HEK293 (cell line): ENCODE data around the gene NRP1.

ENCODE experiments used
- CTCF ChIA-PET: fragments of 350-600 bp; formaldehyde crosslinking; extraction: SDS; loops from one replicate; lab custom pipeline; 2021; ENCODE audit warnings: antibody characterized with exemption; lab: Yijun Ruan, JAX
- POLR2A ChIA-PET: fragments of 300-600 bp; formaldehyde crosslinking; extraction: SDS; loops from one replicate; lab custom pipeline; 2020; ENCODE audit warnings: antibody characterized with exemption, inconsistent platforms; lab: Yijun Ruan, JAX
- H3K27ac ChIP-seq: fragments of 200-500 bp; sonication (Bioruptor generic); 2 replicates; pipeline ENCODE4 v1.5.1; 2014; ENCODE audit warnings: low read depth, low read length, control low read depth, inconsistent platforms; ENCODE audit errors: extremely low read depth
- H3K36me3 ChIP-seq, 2 experiments: fragments of 200-500 bp in 1 of 2; sonication (Bioruptor generic) in 1 of 2; 1 replicate in 1 of 2; 2 replicates in 1 of 2; pipeline ENCODE4 v1.5.1; 2014 to 2017; ENCODE audit warnings: inconsistent platforms in 2 of 2, low read length in 2 of 2; ENCODE audit not compliant: control insufficient read depth in 2 of 2, insufficient read depth in 1 of 2
- H3K4me1 ChIP-seq: fragments of 200-500 bp; sonication (Bioruptor generic); 2 replicates; pipeline ENCODE4 v1.5.1; 2014; ENCODE audit warnings: mild to moderate bottlenecking, low read length, inconsistent platforms; ENCODE audit not compliant: control insufficient read depth, insufficient read depth
- H3K4me3 ChIP-seq: 2 replicates; pipeline ENCODE4 v1.5.1; 2011; ENCODE audit warnings: low read depth, mild to moderate bottlenecking, control low read depth, low read length, moderate library complexity
- H3K9me3 ChIP-seq: fragments of 200-500 bp; sonication (Bioruptor generic); 2 replicates; pipeline ENCODE4 v1.5.1; 2014; ENCODE audit warnings: low read depth, low read length, inconsistent platforms; ENCODE audit not compliant: control insufficient read depth, insufficient read depth
- GLI2 ChIP-seq: fragments of 450-650 bp; formaldehyde crosslinking; IDR thresholded peaks from 2 replicates; pipeline ENCODE4; 2017; ENCODE audit warnings: missing biosample characterization, missing genetic modification characterization, low read depth, borderline replicate concordance
- KLF10 ChIP-seq: fragments of 450-650 bp; IDR thresholded peaks from 2 replicates; pipeline ENCODE4 v1.5.1; 2018; ENCODE audit warnings: missing biosample characterization, mild to moderate bottlenecking, missing genetic modification characterization
- OSR2 ChIP-seq: fragments of 450-650 bp; formaldehyde crosslinking; IDR thresholded peaks from 2 replicates; pipeline ENCODE4 v1.5.1; 2016; ENCODE audit warnings: missing biosample characterization, missing genetic modification characterization
- SP2 ChIP-seq: fragments of 450-650 bp; formaldehyde crosslinking; IDR thresholded peaks from 2 replicates; pipeline ENCODE4 v1.5.1; 2016; ENCODE audit warnings: missing biosample characterization, missing genetic modification characterization
- ZNF214 ChIP-seq: fragments of 450-650 bp; formaldehyde crosslinking; IDR thresholded peaks from 2 replicates; pipeline ENCODE4 v1.5.1; 2017; ENCODE audit warnings: missing biosample characterization, mild to moderate bottlenecking, missing genetic modification characterization, borderline replicate concordance
- ZNF239 ChIP-seq: fragments of 450-650 bp; formaldehyde crosslinking; IDR thresholded peaks from 2 replicates; pipeline ENCODE4 v1.5.1; 2016; ENCODE audit warnings: missing biosample characterization, missing genetic modification characterization
- ZNF266 ChIP-seq: fragments of 450-650 bp; formaldehyde crosslinking; IDR thresholded peaks from 2 replicates; pipeline ENCODE4 v1.5.1; 2016; ENCODE audit warnings: missing biosample characterization, missing genetic modification characterization, low read depth
- ZNF335 ChIP-seq: fragments of 450-650 bp; formaldehyde crosslinking; conservative IDR thresholded peaks from 2 replicates; pipeline ENCODE4 v1.5.1; 2016; ENCODE audit warnings: missing biosample characterization, missing genetic modification characterization
- ZNF426 ChIP-seq: fragments of 450-650 bp; formaldehyde crosslinking; IDR thresholded peaks from 2 replicates; pipeline ENCODE4 v1.5.1; 2017; ENCODE audit warnings: missing biosample characterization, missing genetic modification characterization, mild to moderate bottlenecking, inconsistent platforms, moderate library complexity
- ZNF510 ChIP-seq: fragments of 450-650 bp; formaldehyde crosslinking; IDR thresholded peaks from 2 replicates; pipeline ENCODE4 v1.5.1; 2018; ENCODE audit warnings: mild to moderate bottlenecking, missing genetic modification characterization, missing biosample characterization; ENCODE audit not compliant: insufficient replicate concordance
- ZNF544 ChIP-seq: fragments of 450-650 bp; formaldehyde crosslinking; IDR thresholded peaks from 2 replicates; pipeline ENCODE4 v1.5.0; 2017; ENCODE audit warnings: missing biosample characterization, missing genetic modification characterization
- ZNF558 ChIP-seq: fragments of 450-650 bp; formaldehyde crosslinking; IDR thresholded peaks from 2 replicates; pipeline ENCODE4 v1.5.1; 2016; ENCODE audit warnings: missing biosample characterization, missing genetic modification characterization
- ZNF560 ChIP-seq: fragments of 450-650 bp; formaldehyde crosslinking; IDR thresholded peaks from 2 replicates; pipeline ENCODE4 v1.5.1; 2017; ENCODE audit warnings: missing biosample characterization, missing genetic modification characterization, borderline replicate concordance
- ZNF600 ChIP-seq: fragments of 450-650 bp; formaldehyde crosslinking; IDR thresholded peaks from 2 replicates; pipeline ENCODE4 v1.5.1; 2016; ENCODE audit warnings: missing biosample characterization, missing genetic modification characterization
- ZNF701 ChIP-seq: fragments of 450-650 bp; formaldehyde crosslinking; IDR thresholded peaks from 2 replicates; pipeline ENCODE4 v1.5.1; 2016; ENCODE audit warnings: missing biosample characterization, missing genetic modification characterization
- TF ChIP-seq, protein P1 (sequence below): fragments of 450-650 bp; formaldehyde crosslinking; IDR thresholded peaks from 2 replicates; pipeline ENCODE4 v1.5.1; 2016; ENCODE audit warnings: missing biosample characterization, missing genetic modification characterization
- TF ChIP-seq, protein P2 (sequence below): fragments of 450-650 bp; formaldehyde crosslinking; IDR thresholded peaks from 2 replicates; pipeline ENCODE4 v1.5.1; 2016; ENCODE audit warnings: missing biosample characterization, missing genetic modification characterization
- TF ChIP-seq, protein P3 (sequence below): fragments of 450-650 bp; formaldehyde crosslinking; optimal IDR thresholded peaks from 2 replicates; pipeline ENCODE3; 2016; ENCODE audit warnings: missing biosample characterization, mild to moderate bottlenecking, missing genetic modification characterization
- TF ChIP-seq, protein P4 (sequence below): fragments of 450-650 bp; formaldehyde crosslinking; IDR thresholded peaks from 2 replicates; pipeline ENCODE4 v1.5.1; 2017; ENCODE audit warnings: missing biosample characterization, missing genetic modification characterization

The NRP1 gene

DNA sequence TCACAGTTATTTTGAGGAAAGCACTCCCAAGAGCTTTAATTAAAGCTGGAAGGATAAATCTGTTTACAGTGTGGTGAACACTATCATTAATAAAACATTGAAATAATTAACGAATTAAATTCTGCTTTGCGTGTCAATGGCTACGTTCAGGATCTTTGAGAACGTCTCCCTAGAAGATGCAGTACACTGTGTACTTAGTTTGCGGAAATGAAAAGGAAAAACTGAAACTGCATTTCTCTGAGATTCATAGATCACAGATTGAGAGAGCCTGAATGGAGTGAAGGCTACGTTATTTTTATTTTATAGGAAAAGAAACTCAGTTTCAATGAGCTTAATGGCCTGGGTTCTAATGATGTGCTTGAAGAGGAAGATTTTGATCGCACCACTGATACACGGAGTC, 85.3 kb downstream of the NRP1 start:
- CTCF ChIA-PET = no interaction called here
- H3K27ac ChIP-seq = no peak overlapping the region
- POLR2A ChIA-PET = no interaction called here
- no peaks in the 10 kb centered on the region for H3K9me3 ChIP-seq
- H3K4me3 ChIP-seq = no peak overlapping the region
- peaks cover 5% of the 10 kb centered on the region for H3K4me1 ChIP-seq
- TF ChIP-seq ZNF335 (tag by site-specific recombination) (no peak), ZNF600 (tag by site-specific recombination) (no peak), ZNF558 (tag by site-specific recombination) (no peak), OSR2 (tag by site-specific recombination) (no peak)
- TF ChIP-seq, protein P1, sequence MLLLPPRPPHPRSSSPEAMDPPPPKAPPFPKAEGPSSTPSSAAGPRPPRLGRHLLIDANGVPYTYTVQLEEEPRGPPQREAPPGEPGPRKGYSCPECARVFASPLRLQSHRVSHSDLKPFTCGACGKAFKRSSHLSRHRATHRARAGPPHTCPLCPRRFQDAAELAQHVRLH (tag by site-specific recombination) = no peak
- TF ChIP-seq, all 188 proteins: peak for 0
- peaks cover 14 to 64% of the 10 kb centered on the region in 2 experiments for H3K36me3 ChIP-seq

DNA sequence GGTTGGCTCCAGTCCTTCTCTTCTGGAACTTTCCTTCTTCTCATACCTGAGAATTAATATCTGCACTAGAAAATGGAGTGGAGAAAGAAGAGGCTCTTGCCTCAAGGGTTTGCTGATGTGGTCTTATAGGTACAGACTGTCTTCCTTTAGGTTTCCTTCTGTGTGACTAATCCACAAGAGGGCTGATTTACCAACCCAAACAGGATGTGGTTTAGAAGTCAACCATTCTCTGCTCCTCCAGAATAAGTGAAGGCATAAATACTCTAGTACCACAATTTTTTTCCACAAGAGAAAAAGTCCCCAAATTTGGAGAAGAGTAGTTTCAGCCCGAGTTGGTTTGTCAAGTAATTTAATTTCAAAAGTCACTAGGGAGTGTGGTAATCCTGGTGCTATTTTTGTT, 85.8 kb downstream of the NRP1 start:
- H3K4me3 ChIP-seq = no peak overlapping the region
- TF ChIP-seq ZNF426 (tag by site-specific recombination) (no peak), ZNF239 (tag by site-specific recombination) (no peak), ZNF701 (no peak), ZNF510 (no peak), ZNF544 (tag by site-specific recombination) (no peak), ZNF214 (no peak), GLI2 (tag by site-specific recombination) (no peak), ZNF560 (no peak), ZNF266 (tag by site-specific recombination) (no peak), KLF10 (no peak)
- TF ChIP-seq, protein P2, sequence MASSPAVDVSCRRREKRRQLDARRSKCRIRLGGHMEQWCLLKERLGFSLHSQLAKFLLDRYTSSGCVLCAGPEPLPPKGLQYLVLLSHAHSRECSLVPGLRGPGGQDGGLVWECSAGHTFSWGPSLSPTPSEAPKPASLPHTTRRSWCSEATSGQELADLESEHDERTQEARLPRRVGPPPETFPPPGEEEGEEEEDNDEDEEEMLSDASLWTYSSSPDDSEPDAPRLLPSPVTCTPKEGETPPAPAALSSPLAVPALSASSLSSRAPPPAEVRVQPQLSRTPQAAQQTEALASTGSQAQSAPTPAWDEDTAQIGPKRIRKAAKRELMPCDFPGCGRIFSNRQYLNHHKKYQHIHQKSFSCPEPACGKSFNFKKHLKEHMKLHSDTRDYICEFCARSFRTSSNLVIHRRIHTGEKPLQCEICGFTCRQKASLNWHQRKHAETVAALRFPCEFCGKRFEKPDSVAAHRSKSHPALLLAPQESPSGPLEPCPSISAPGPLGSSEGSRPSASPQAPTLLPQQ (tag by site-specific recombination) = no peak
- peaks cover 10 to 59% of the 10 kb centered on the region in 2 experiments for H3K36me3 ChIP-seq
- no peak overlapping the region for H3K27ac ChIP-seq
- peaks cover 5% of the 10 kb centered on the region for H3K4me1 ChIP-seq
- ChIA-PET POLR2A (no interaction called here), CTCF (no interaction called here)
- H3K9me3 ChIP-seq = no peaks in the 10 kb centered on the region

DNA sequence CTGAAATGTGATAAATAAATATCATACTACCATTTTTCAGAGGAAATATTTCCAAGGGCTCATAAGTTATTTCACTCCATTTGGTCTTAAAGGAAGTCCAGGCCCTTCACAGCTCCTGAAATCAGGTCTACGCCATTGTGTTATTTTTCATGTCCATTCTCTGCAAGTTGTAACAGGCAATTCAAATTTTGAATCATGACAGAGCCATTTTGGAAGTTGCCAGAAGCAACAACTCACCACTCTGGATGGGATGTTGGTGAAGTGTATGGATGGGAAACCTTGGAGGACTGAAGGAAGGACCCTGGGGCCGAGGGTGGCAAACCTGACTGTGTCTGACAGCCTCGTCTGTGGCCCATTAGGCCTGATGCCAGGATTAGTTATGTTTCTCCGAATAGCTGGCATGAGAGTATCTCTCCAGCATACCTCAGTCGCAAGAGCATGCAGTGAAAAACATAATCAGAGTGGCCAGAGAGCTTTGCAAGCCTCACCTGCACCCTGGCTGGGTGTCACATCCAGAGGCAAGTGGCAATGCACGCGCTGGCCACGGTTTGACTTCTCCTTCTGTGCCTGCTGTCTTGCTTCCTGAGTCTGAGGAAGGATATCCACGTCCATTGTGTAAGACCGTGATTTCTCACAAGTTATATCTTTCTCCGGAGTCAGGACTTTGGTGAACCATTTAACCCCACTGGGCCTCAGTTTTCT, 87.1 kb downstream of the NRP1 start:
- Histone ChIP-seq H3K4me3 (no peak overlapping the region), H3K4me1 (peaks cover 5% of the 10 kb centered on the region; the same call in 1 of the 2 replicates), H3K27ac (no peak overlapping the region), H3K9me3 (no peaks in the 10 kb centered on the region), H3K36me3 (peaks cover 8 to 47% of the 10 kb centered on the region in 2 experiments; a peak in 2 of 3 replicates)
- POLR2A ChIA-PET = interaction anchor here (0.7 kb wide), 1 partner anchor 28 kb away, joined by 3 read pairs; no protein-coding TSS in a partner anchor
- CTCF ChIA-PET = interaction anchor here (0.7 kb wide), 1 partner anchor 49 kb away, joined by 3 read pairs; no protein-coding TSS in a partner anchor
- no peak for TF ChIP-seq SP2 (tag by site-specific recombination)
- TF ChIP-seq, protein P3, sequence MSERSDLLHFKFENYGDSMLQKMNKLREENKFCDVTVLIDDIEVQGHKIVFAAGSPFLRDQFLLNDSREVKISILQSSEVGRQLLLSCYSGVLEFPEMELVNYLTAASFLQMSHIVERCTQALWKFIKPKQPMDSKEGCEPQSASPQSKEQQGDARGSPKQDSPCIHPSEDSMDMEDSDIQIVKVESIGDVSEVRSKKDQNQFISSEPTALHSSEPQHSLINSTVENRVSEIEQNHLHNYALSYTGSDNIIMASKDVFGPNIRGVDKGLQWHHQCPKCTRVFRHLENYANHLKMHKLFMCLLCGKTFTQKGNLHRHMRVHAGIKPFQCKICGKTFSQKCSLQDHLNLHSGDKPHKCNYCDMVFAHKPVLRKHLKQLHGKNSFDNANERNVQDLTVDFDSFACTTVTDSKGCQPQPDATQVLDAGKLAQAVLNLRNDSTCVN (tag by site-specific recombination) = no peak
- TF ChIP-seq, protein P4, sequence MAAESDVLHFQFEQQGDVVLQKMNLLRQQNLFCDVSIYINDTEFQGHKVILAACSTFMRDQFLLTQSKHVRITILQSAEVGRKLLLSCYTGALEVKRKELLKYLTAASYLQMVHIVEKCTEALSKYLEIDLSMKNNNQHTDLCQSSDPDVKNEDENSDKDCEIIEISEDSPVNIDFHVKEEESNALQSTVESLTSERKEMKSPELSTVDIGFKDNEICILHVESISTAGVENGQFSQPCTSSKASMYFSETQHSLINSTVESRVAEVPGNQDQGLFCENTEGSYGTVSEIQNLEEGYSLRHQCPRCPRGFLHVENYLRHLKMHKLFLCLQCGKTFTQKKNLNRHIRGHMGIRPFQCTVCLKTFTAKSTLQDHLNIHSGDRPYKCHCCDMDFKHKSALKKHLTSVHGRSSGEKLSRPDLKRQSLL (tag by site-specific recombination) = no peak
